ENCODE data around the gene RNF112.

GRCh38 chr17:19456016-19456927 is 45.2 kb downstream of the RNF112 start:
- TF ChIP-seq POLR2A (IDR thresholded peaks at IDR 0.05) (no peak), CTCF (IDR thresholded peaks at IDR 0.05) (no peak)

Data from right lobe of liver (tissue), 4 donors.